ENCODE data around the gene HDHD5.

DNA sequence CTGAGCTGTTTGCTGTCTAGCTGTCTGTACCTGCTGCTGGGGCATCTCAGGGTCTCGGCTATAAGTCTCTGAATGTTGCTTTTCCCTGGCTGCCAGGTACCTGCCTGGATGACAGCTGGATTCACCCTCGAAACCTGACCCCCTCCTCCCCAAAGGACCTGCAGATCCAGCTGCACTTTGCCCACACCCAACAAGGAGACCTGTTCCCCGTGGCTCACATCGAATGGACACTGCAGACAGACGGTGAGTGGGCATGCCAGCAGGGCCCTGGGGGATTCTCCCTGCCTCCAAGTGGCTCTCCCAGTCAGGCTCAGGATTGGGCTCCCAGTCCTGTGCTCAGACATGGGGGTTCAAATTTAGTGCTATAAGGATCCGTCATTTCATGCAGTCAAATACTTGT, 61.4 kb downstream of the HDHD5 start:
- TF ChIP-seq, protein P1, sequence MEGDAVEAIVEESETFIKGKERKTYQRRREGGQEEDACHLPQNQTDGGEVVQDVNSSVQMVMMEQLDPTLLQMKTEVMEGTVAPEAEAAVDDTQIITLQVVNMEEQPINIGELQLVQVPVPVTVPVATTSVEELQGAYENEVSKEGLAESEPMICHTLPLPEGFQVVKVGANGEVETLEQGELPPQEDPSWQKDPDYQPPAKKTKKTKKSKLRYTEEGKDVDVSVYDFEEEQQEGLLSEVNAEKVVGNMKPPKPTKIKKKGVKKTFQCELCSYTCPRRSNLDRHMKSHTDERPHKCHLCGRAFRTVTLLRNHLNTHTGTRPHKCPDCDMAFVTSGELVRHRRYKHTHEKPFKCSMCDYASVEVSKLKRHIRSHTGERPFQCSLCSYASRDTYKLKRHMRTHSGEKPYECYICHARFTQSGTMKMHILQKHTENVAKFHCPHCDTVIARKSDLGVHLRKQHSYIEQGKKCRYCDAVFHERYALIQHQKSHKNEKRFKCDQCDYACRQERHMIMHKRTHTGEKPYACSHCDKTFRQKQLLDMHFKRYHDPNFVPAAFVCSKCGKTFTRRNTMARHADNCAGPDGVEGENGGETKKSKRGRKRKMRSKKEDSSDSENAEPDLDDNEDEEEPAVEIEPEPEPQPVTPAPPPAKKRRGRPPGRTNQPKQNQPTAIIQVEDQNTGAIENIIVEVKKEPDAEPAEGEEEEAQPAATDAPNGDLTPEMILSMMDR (conservative IDR thresholded peaks at IDR 0.05 in 1 of 2, IDR thresholded peaks at IDR 0.05 in 1 of 2; ENCODE audit: extremely low read depth in 1 of 2, insufficient read depth in 1 of 2, low read depth in 1 of 2, low read length in 2 of 2), result no peak
- TF ChIP-seq EZH2 (IDR thresholded peaks at IDR 0.05; ENCODE audit: borderline replicate concordance, low read length), result no peak

Measured in mammary epithelial cell (primary cell).